OCI-M1 (cell line): ENCODE measurements around the gene CFAP54.
"Not testable (repeated sequence)": the region's sequence is repeated elsewhere in the genome, so short reads cannot be mapped to it uniquely, and the experiment has no call there.

Experiments
- DNase-seq: peaks from one replicate; lab custom pipeline; 2025; lab: John Stamatoyannopoulos, UW

Gene CFAP54

GRCh38 chr12:96635844-96636243 lies 146.5 kb downstream of the CFAP54 start:
- DNase-seq, result no peak

- no peak for DNase-seq
Measured at GRCh38 chr12:96636895-96637294, 147.5 kb downstream of the CFAP54 start.

- DNase-seq, result no peak
Measured at GRCh38 chr12:96648923-96649322, 159.5 kb downstream of the CFAP54 start.

GRCh38 chr12:96652870-96653269 lies 163.5 kb downstream of the CFAP54 start:
- no peak for DNase-seq

- DNase-seq, result peak; percentile 24
Measured at GRCh38 chr12:96658075-96658474, 168.7 kb downstream of the CFAP54 start.

- no peak for DNase-seq
Measured at GRCh38 chr12:96669786-96670185, 180.4 kb downstream of the CFAP54 start.

GRCh38 chr12:96670334-96670899 lies 181.0 kb downstream of the CFAP54 start:
- DNase-seq, result no peak

GRCh38 chr12:96675519-96675918 lies 186.1 kb downstream of the CFAP54 start:
- not testable (repeated sequence) for DNase-seq

- no peak for DNase-seq
Measured at GRCh38 chr12:96677363-96677762, 188.0 kb downstream of the CFAP54 start.

GRCh38 chr12:96687719-96688118 lies 198.3 kb downstream of the CFAP54 start:
- DNase-seq, result no peak

GRCh38 chr12:96698521-96698920 lies 209.1 kb downstream of the CFAP54 start:
- no peak for DNase-seq

GRCh38 chr12:96698965-96699364 lies 209.6 kb downstream of the CFAP54 start:
- peak; percentile 77 for DNase-seq

- DNase-seq, result no peak
Measured at GRCh38 chr12:96701856-96702255, 212.5 kb downstream of the CFAP54 start.

GRCh38 chr12:96710127-96710745 lies 220.9 kb downstream of the CFAP54 start:
- DNase-seq, result no peak

GRCh38 chr12:96711364-96711763 lies 222.0 kb downstream of the CFAP54 start:
- no peak for DNase-seq

- DNase-seq, result no peak
Measured at GRCh38 chr12:96714199-96714598, 224.8 kb downstream of the CFAP54 start.

- peak; percentile 86 for DNase-seq
Measured at GRCh38 chr12:96719660-96720362, 230.4 kb downstream of the CFAP54 start.

- peak; percentile 86 for DNase-seq
Measured at GRCh38 chr12:96720363-96720705, 231.0 kb downstream of the CFAP54 start.

- DNase-seq, result not testable (repeated sequence)
Measured at GRCh38 chr12:96729466-96729865, 240.1 kb downstream of the CFAP54 start.

GRCh38 chr12:96729886-96730285 lies 240.5 kb downstream of the CFAP54 start:
- no peak for DNase-seq

- no peak for DNase-seq
Measured at GRCh38 chr12:96743606-96744005, 254.2 kb downstream of the CFAP54 start.

- DNase-seq, result no peak
Measured at GRCh38 chr12:96749999-96750398, 260.6 kb downstream of the CFAP54 start.

GRCh38 chr12:96751626-96752025 lies 262.2 kb downstream of the CFAP54 start:
- no peak for DNase-seq

GRCh38 chr12:96752211-96752610 lies 262.8 kb downstream of the CFAP54 start:
- no peak for DNase-seq
